Ascending aorta (tissue), 2 donors: ENCODE measurements around the gene HNRNPL. TPM values are rescaled to one million over a fixed set of nuclear protein-coding genes. Genes with fewer than 3 reads are reported as not detected.
"Not testable (repeated sequence)": the region's sequence is repeated elsewhere in the genome, so short reads cannot be mapped to it uniquely, and the experiment has no call there.

Source experiments
- DNase-seq, 2 donors: peaks; one replicate each; pipeline ENCODE4 v3.0.0-alpha.2; 2019; ENCODE audit warnings: low spot score in 2 of 2
- H3K27ac ChIP-seq, 2 donors: fragments of 200-600 bp; sonication (generic); one replicate each; pipeline ENCODE4 v1.5.1; 2016 to 2017; ENCODE audit warnings: mild to moderate bottlenecking in 1 of 2
- H3K27me3 ChIP-seq: fragments of 200-600 bp; sonication (generic); one replicate; pipeline ENCODE4 v1.5.1; 2017
- H3K36me3 ChIP-seq, 2 donors: fragments of 200-600 bp; sonication (generic); one replicate each; pipeline ENCODE4 v1.5.1; 2016
- H3K4me1 ChIP-seq, 2 donors: fragments of 200-600 bp; sonication (generic); one replicate each; pipeline ENCODE4 v1.5.1; 2016 to 2017; ENCODE audit warnings: mild to moderate bottlenecking in 1 of 2
- H3K4me3 ChIP-seq, 2 donors: fragments of 200-600 bp; sonication (generic); one replicate each; pipeline ENCODE4 v1.5.1; 2016 to 2017; ENCODE audit warnings: mild to moderate bottlenecking in 1 of 2
- H3K9me3 ChIP-seq, 2 donors: fragments of 200-600 bp; sonication (generic); one replicate each; pipeline ENCODE4 v1.5.1; 2016
- intact Hi-C: fragments of 100-400 bp; cut with DNase I; formaldehyde crosslinking; loops from one replicate; pipeline ENCODE4 v1.15.1; 2023
- total RNA-seq: library from RNA; depleted of rRNA; stranded (reverse); fragments of >200 nt; gene quantifications from one replicate; pipeline ENCODE4 v1.1.0, GENCODE V29; 2016
- TF ChIP-seq, protein P1 (sequence below), 3 experiments: fragments of 200-600 bp in 2 of 3; fragments of 450-650 bp in 1 of 3; sonication (generic) in 2 of 3; IDR thresholded peaks; one replicate each; pipeline ENCODE4 v1.5.1; 2016 to 2019; ENCODE audit warnings: antibody characterized with exemption in 3 of 3, mild to moderate bottlenecking in 1 of 3, moderate library complexity in 1 of 3

HNRNPL gene
- total RNA-seq, 1 donor from 2014 or later, result 110 TPM

DNA sequence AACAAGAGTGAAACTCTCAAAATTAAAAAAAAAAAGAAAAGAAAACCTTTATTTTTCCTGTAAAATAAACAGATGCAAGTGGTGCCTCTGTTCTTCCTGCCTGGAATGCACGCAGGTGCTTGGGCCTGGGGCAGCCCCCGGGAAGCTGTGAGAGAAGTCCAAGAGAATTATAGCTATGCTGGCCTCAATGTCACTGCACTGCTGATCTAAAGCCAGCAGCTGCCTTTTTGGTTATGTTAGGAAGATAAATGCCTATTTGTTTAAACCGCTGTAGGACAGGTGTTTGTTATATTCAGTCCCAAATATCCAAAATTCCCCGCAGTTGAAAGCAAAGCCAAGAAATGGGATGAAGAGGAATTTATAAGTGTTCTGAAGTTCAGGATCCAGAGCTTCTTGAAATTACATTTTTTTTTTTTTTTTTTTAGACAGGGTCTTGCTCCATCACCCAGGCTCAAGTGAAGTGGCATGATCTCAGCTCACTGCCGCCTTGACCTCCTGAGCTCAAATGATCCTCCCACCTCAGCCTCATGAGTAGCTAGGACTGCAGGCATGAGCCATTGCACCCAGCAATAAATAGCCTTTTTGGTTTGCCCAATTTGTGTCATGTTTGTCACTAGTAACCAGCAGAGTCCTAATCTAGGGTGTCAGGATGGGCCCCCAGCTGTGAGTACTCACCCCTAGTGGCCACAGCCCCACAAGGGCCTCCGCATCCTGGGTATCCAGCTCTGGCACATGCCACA, 26.0 kb upstream of the HNRNPL start:
- Histone ChIP-seq H3K27me3 (no peaks in the 10 kb centered on the region), H3K4me3 (no peak overlapping the region), H3K27ac (no peak overlapping the region), H3K36me3 (peaks cover 9 to 13% of the 10 kb centered on the region in 2 donors), H3K4me1 (no peaks in the 10 kb centered on the region), H3K9me3 (no peaks in the 10 kb centered on the region)
- intact Hi-C loops, result no loop called here
- TF ChIP-seq, protein P1, sequence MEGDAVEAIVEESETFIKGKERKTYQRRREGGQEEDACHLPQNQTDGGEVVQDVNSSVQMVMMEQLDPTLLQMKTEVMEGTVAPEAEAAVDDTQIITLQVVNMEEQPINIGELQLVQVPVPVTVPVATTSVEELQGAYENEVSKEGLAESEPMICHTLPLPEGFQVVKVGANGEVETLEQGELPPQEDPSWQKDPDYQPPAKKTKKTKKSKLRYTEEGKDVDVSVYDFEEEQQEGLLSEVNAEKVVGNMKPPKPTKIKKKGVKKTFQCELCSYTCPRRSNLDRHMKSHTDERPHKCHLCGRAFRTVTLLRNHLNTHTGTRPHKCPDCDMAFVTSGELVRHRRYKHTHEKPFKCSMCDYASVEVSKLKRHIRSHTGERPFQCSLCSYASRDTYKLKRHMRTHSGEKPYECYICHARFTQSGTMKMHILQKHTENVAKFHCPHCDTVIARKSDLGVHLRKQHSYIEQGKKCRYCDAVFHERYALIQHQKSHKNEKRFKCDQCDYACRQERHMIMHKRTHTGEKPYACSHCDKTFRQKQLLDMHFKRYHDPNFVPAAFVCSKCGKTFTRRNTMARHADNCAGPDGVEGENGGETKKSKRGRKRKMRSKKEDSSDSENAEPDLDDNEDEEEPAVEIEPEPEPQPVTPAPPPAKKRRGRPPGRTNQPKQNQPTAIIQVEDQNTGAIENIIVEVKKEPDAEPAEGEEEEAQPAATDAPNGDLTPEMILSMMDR (IDR thresholded peaks at IDR 0.05), result no peak
- DNase-seq, result no peak

DNA sequence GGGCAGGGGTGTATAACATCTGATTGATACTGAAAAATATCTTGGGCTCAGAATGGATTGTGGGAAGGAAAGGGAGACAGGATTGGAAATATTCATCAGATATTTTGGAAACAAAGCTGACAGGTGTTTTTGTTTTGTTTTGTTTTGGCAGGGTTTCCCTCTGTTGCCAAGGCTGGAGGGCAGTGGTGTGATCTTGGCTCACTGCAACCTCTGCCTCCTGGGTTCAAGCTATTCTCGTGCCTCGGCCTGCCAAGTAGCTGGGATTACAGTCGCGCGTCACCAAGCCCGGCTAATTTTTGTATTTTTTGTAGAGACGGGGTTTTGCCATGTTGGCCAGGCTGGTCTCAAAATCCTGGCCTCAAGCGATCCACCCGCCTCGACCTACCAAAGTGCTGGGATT, 23.6 kb upstream of the HNRNPL start:
- H3K9me3 ChIP-seq, H3K4me3 ChIP-seq, H3K27ac ChIP-seq, H3K27me3 ChIP-seq, DNase-seq, H3K4me1 ChIP-seq, H3K36me3 ChIP-seq, intact Hi-C loops: not testable (repeated sequence)

DNA sequence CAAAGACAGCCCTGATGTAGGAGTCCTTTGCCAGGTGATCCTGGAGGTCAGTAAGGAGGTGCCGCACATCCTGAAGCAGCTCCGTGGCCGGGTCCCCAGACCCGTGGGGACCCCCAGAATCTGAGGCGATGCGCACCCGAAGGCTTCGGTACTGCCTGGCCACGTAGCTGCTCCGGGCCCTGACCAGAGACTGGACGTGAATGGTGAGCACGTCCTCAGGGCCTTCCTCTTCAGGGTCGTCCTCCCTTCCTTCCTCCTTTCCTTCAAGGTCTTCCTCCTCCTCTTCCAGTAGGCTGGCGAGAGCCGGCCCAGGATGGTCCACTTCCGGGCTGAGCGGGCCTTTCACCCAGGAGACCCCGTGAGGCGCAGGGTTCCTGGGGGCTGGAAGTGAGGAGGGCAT, 20.8 kb upstream of the HNRNPL start:
- TF ChIP-seq, protein P1 (IDR thresholded peaks at IDR 0.05), result no peak
- Histone ChIP-seq H3K4me1 (peaks cover 5 to 9% of the 10 kb centered on the region in 2 donors), H3K4me3 (no peak overlapping the region), H3K27me3 (no peaks in the 10 kb centered on the region), H3K27ac (no peak overlapping the region), H3K36me3 (no peaks in the 10 kb centered on the region), H3K9me3 (no peaks in the 10 kb centered on the region)
- intact Hi-C loops, result loop anchor here (2.0 kb wide), 1 partner anchor 28 kb away; the partner anchor contains the start of genes NFKBIB and SIRT2
- no peak for DNase-seq

DNA sequence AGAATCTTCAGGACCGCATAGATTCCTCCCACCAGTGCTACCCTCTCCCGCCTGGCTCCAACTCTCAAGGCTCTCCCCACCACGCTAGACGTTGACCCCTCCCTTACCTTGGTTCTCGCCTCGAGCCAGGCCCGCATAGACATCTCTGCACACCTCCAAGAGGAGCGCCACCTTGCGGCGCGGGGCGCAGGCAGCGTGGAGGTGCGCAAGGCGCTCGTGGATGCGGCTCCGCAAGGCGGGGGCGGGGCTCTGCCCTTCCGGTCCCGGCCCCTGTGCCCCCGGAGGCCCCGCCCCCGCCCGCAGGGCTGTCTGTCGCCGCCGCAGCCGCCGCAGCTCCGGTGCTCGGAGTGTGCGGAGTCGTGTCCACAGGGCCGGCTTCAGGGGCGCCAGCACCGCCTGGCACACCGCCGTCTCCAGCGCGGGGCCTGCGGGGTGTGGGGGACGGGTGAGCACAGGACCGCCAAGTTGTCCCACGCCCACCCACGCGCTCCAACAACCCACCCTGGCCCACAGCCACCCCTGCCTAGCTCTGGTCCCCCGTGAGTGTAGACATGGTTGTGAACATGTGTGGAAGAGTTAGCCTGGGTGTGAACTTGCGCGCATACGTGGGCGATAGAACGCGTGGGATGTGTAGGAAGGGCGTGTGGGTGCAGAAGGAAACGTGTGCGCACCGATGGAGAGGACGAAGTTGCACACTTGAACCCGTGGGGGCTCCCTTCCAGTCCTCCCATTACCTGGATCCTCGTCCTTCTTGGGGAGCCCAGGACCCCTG, 20.2 kb upstream of the HNRNPL start:
- H3K27ac ChIP-seq, result no peak overlapping the region

DNA sequence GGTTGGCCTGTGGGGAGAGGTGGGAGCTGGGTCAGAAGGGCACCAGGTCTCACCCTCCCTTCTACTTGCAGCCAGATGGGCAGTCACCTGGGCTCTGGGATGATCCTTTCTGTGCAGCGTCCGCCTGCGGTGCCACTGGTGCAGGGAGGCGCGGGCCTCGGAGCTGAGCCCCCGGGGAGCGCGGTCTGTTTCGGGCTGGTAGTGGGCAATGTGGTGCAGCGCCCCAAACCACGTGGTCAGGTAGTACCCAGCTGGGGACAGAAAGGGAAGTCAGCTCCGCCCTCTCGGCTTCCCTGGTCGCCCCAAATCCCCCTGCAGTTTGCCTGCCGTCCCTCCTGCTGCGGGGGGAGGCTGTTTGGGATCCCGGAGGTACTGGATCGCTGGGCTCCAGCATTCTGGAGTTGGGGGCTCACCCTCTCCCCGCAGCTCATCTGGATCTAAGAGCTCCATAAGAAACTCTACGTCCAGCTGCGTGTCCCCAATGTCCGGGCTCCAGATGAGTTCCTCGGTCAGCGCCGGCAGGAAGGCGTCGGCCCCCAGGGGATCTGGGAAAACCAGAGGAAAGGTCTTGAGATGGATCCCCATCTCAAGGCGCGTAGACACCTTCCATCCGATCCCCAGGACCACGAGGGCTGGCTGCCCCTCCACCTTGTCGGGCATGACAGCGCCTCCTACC, 19.5 kb upstream of the HNRNPL start:
- H3K27me3 ChIP-seq, result no peaks in the 10 kb centered on the region
- H3K4me1 ChIP-seq, result peaks cover 5 to 9% of the 10 kb centered on the region in 2 donors
- no peak overlapping the region for H3K27ac ChIP-seq
- H3K4me3 ChIP-seq, result peak overlapping the region; percentile 40 to 77
- H3K36me3 ChIP-seq, result no peaks in the 10 kb centered on the region
- H3K9me3 ChIP-seq, result no peaks in the 10 kb centered on the region
- no peak for DNase-seq
- intact Hi-C loops, result loop anchor here (1.0 kb wide), 2 partner anchors 17 to 325 kb away; no protein-coding TSS in a partner anchor
- TF ChIP-seq, protein P1 (IDR thresholded peaks at IDR 0.05), result no peak

More for the DNA sequence above, 20.2 kb upstream of the HNRNPL start:
- H3K27me3 ChIP-seq, result no peaks in the 10 kb centered on the region
- peak overlapping the region; percentile 40 to 77 for H3K4me3 ChIP-seq
- H3K36me3 ChIP-seq, result no peaks in the 10 kb centered on the region
- intact Hi-C loops, result loop anchor here (1.0 to 2.0 kb wide), 3 partner anchors 18 to 326 kb away; partner anchors contain the start of genes NFKBIB and SIRT2
- H3K9me3 ChIP-seq, result no peaks in the 10 kb centered on the region
- DNase-seq, result peak in 1 of 2 donors; percentile 93
- H3K4me1 ChIP-seq, result peaks cover 5 to 9% of the 10 kb centered on the region in 2 donors
- TF ChIP-seq, protein P1 (IDR thresholded peaks at IDR 0.05), result peak; percentile 81 to 89 (median 86)
